ENCODE data around the gene MACIR.

DNA sequence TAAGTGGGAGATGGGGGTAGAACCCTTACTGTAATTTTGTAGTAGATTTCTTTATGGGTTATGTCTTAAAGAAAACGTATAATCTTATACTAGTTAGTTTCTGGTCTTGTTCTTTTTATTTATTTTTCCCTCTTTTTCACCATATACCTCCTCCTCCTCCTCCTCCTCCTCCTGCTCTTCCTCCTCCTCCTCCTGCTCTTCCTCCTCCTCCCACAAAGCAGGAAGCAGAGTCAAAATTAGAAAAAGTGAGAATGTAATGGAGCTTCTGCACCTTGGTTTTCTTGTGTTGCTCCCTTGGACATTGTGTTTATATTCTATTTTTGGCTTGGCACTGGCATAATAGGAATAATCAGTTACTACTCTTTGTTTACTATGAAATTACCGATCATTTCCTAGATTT, 4.5 kb downstream of the MACIR start:
- no peak for TF ChIP-seq POLR2AphosphoS5 (IDR thresholded peaks at IDR 0.05; ENCODE audit: low read depth, low read length)
- no peak for TF ChIP-seq TAF1 (IDR thresholded peaks at IDR 0.05; ENCODE audit: borderline replicate concordance, insufficient read depth, low read length)

All from PFSK-1 (cell line).